NT2/D1 (cell line): ENCODE results near the gene HYCC2.

Source experiments
- SUZ12 ChIP-seq: IDR thresholded peaks from 2 replicates; pipeline ENCODE4 v1.6.1; 2011; ENCODE audit not compliant: insufficient read length, insufficient read depth; ENCODE audit errors: extremely low read depth
- YY1 ChIP-seq: IDR thresholded peaks from 2 replicates; pipeline ENCODE4 v1.6.1; 2011; ENCODE audit not compliant: insufficient read length, insufficient read depth

- no peak for TF ChIP-seq YY1
- TF ChIP-seq SUZ12, result no peak
Measured at GRCh38 chr2:201046881-201047280, 24.6 kb downstream of the HYCC2 start.
